ENCODE data around the gene CYP27A1. TPM values are rescaled to one million over a fixed set of nuclear protein-coding genes. Genes with fewer than 3 reads are reported as not detected.
A peak's percentile ranks its signal among the peaks of the same experiment; 100 is the strongest.

CYP27A1 gene
- 15.6 to 16.8 TPM (median 16.6 TPM) in 3 replicates for total RNA-seq

DNA sequence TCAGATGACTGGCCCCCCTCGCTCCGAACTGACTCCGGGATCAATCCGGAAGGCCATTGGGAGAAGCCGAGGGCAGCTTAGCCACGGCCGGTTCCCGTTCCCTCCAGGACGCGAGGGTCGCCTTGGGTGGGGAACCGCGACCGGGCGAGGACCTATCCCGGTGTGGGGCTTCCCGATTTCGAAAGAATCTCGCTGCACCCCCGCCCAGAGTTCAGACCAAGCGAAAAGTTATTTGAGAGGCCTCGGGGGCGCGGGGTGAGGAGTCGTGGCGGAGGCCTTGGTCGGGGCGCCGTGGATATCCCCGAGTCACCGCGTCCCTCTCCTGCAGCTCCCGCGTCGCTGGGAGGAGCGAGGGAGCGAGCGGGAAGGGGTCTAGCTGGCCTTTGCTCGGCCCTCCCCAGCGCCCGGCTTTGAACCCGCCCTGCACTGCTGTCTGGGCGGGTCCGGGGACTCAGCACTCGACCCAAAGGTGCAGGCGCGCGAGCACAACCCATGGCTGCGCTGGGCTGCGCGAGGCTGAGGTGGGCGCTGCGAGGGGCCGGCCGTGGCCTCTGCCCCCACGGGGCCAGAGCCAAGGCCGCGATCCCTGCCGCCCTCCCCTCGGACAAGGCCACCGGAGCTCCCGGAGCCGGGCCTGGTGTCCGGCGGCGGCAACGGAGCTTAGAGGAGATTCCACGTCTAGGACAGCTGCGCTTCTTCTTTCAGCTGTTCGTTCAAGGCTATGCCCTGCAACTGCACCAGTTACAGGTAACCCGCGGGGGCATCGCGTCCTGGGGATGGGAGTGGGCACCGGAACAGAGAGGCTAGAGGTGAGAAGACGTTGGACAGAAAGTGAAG, at the start of gene CYP27A1:
TSS of gene CYP27A1 (plus strand) at position 457 of the 837 bp plus-strand sequence. CDS start at position 493, 36 bp downstream.
- H3K4me1 Mint-ChIP-seq: peaks cover 36% of the 10 kb centered on the region
- peak within 1 kb of the TSS; percentile 94 for H3K27ac Mint-ChIP-seq
- TF ChIP-seq, protein P1, sequence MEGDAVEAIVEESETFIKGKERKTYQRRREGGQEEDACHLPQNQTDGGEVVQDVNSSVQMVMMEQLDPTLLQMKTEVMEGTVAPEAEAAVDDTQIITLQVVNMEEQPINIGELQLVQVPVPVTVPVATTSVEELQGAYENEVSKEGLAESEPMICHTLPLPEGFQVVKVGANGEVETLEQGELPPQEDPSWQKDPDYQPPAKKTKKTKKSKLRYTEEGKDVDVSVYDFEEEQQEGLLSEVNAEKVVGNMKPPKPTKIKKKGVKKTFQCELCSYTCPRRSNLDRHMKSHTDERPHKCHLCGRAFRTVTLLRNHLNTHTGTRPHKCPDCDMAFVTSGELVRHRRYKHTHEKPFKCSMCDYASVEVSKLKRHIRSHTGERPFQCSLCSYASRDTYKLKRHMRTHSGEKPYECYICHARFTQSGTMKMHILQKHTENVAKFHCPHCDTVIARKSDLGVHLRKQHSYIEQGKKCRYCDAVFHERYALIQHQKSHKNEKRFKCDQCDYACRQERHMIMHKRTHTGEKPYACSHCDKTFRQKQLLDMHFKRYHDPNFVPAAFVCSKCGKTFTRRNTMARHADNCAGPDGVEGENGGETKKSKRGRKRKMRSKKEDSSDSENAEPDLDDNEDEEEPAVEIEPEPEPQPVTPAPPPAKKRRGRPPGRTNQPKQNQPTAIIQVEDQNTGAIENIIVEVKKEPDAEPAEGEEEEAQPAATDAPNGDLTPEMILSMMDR (IDR thresholded peaks at IDR 0.05; ENCODE audit: unreplicated experiment): no peak
- H3K36me3 Mint-ChIP-seq: peaks cover 10% of the 10 kb centered on the region
- H3K9me3 Mint-ChIP-seq: peaks cover 5% of the 10 kb centered on the region
- H3K27me3 Mint-ChIP-seq (ENCODE audit: low read depth): no peaks in the 10 kb centered on the region
- peak; percentile 23 to 56 for DNase-seq (ENCODE audit: low spot score in 2 of 2, unreplicated experiment in 2 of 2)
- peak within 1 kb of the TSS; percentile 84 for H3K4me3 Mint-ChIP-seq

DNA sequence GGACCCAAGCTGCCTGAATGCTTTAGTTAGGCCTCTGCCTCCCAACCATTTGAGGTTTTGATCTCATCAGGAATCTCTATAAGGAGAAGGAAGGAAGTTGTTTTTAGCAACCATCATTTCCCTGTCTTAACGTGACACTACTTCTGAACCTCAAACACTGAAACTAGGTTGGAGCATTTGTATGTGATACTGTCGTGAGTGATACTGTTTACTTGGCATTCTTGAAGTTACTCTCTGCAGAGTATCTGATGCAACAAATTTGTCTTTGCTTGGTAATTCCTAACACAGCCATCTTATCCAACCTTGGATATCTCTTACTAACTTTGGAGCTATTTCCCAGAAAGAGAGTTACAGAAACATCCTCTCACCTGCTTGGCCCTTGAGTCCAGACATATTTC, 49.2 kb upstream of the CYP27A1 start:
- Mint-ChIP-seq H3K4me3 (no peak overlapping the region), H3K27ac (no peak overlapping the region), H3K4me1 (peaks cover 11% of the 10 kb centered on the region), H3K36me3 (peaks cover 14% of the 10 kb centered on the region), H3K9me3 (peaks cover 2% of the 10 kb centered on the region), H3K27me3 (ENCODE audit: low read depth) (no peaks in the 10 kb centered on the region)
- TF ChIP-seq, protein P1 (IDR thresholded peaks at IDR 0.05; ENCODE audit: unreplicated experiment): no peak
- no peak for DNase-seq (ENCODE audit: low spot score in 2 of 2, unreplicated experiment in 2 of 2)

DNA sequence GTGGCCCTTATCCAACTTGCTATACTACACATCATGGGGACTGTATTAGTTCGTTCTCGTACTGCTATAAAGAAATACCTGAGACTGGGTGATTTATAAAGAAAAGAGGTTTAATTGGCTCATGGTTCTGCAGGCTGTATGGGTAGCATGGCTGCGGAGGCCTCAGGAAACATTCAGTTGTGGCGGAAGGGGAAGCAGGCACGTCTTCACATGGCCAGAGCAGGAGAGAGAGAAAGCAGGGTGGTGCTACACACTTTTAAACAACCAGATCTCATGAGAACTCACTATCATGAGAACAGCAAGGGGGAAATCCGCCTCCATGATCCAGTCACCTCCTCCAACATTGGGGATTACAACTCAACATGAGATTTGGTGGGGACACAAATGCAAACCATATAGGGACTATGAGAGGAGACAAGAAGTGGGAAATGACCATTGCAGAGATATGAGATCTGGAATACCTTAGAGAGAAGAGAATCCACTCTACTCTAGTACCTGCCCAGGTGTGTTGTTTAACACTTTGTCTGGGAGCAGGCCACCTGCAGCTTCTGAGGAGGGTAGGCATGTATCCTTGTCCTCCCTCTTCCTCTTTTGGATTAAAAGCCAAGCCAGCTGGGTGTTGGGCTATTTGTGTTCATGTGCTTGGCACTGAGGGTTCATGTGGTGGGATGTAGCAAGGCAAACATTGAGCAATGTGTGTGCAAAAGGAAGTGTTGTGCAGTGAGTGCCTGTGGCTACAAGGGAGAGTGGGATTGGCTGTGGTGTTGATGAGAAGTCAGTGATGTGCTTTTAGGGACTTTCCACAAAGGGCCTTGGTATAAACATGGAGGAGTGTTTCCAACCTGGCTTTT, 48.6 kb upstream of the CYP27A1 start:
- no peaks in the 10 kb centered on the region for H3K27me3 Mint-ChIP-seq (ENCODE audit: low read depth)
- peaks cover 11% of the 10 kb centered on the region for H3K4me1 Mint-ChIP-seq
- TF ChIP-seq, protein P1 (IDR thresholded peaks at IDR 0.05; ENCODE audit: unreplicated experiment): no peak
- H3K36me3 Mint-ChIP-seq: peaks cover 17% of the 10 kb centered on the region
- no peaks in the 10 kb centered on the region for H3K9me3 Mint-ChIP-seq
- DNase-seq (ENCODE audit: low spot score in 2 of 2, unreplicated experiment in 2 of 2): no peak
- no peak overlapping the region for H3K4me3 Mint-ChIP-seq
- H3K27ac Mint-ChIP-seq: no peak overlapping the region

DNA sequence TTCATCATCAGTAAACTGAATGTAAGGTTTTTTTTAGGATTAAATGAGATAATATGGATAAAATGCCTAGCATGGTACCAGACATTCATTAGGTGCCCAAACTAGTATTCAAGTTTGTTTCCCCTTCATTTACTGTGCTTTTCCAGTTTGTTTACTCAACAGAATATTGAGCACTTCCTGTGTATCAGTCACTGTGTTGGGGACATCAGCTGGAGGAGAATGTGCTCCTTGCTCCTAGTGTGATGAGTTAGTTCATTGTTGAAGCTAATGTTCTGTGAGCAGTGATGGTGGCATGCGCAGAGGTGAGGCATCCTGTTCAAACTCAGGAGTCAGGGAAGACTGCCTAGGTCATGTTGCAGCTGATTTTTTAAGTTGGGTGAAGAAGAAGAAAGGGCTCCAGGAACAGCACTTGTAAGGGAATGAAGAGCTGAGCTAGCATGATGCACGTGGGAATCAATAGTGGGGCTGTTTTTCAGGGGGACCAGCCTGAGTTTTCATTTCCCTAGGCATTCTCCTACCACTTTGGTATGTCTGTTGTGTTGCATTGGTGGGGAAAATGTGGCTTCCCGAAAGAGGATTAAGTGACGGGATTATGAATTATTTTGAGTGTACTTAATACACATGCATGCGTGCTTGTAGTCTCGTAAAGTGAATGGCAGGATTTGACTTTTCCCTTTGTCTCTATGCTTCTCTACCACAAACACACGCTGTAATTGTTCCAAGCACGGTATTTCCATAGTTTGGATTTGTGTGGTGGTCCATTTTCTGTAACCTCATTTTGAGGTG, 47.6 kb upstream of the CYP27A1 start:
- H3K36me3 Mint-ChIP-seq: peaks cover 15% of the 10 kb centered on the region
- no peaks in the 10 kb centered on the region for H3K27me3 Mint-ChIP-seq (ENCODE audit: low read depth)
- TF ChIP-seq, protein P1 (IDR thresholded peaks at IDR 0.05; ENCODE audit: unreplicated experiment): no peak
- H3K4me3 Mint-ChIP-seq: no peak overlapping the region
- H3K4me1 Mint-ChIP-seq: peaks cover 11% of the 10 kb centered on the region
- H3K9me3 Mint-ChIP-seq: no peaks in the 10 kb centered on the region
- no peak for DNase-seq (ENCODE audit: low spot score in 2 of 2, unreplicated experiment in 2 of 2)
- no peak overlapping the region for H3K27ac Mint-ChIP-seq

DNA sequence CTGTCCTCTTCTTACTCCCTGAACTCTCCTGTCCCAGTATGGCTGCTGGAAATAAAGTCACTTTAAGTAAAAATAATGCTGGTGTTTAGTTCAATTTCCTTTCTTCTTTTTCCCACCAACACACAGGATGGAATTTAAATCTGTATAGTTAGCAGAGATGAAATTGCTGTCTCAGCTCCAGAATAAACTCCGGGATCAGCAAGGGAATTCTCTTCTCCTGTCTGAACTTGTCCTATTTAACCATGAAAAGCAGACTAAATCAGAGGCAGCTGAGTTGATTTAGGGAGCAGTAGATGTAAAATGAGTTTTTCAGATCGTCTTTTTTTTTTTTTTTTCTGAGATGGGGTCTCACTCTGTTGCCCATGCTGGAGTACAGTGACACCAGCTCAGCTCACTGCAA, 45.4 kb upstream of the CYP27A1 start:
- peaks cover 8% of the 10 kb centered on the region for H3K4me1 Mint-ChIP-seq

More for the DNA sequence above, 45.4 kb upstream of the CYP27A1 start:
- H3K4me3 Mint-ChIP-seq: no peak overlapping the region
- no peak for DNase-seq (ENCODE audit: low spot score in 2 of 2, unreplicated experiment in 2 of 2)
- TF ChIP-seq, protein P1 (IDR thresholded peaks at IDR 0.05; ENCODE audit: unreplicated experiment): no peak
- H3K9me3 Mint-ChIP-seq: no peaks in the 10 kb centered on the region
- no peaks in the 10 kb centered on the region for H3K27me3 Mint-ChIP-seq (ENCODE audit: low read depth)
- peaks cover 26% of the 10 kb centered on the region for H3K36me3 Mint-ChIP-seq
- H3K27ac Mint-ChIP-seq: no peak overlapping the region
